Middle frontal gyrus (tissue), 1 donor: Measurements from ENCODE around the gene PLXDC1.
"Not testable (repeated sequence)": the region's sequence is repeated elsewhere in the genome, so short reads cannot be mapped to it uniquely, and the experiment has no call there.

Source experiments
- DNase-seq: peaks from one replicate; pipeline ENCODE4 v3.0.0-alpha.2; 2015; ENCODE audit warnings: low spot score; ENCODE audit errors: extremely low spot score

The PLXDC1 gene

GRCh38 chr17:39181303-39181702 is 29.9 kb upstream of the PLXDC1 start:
- DNase-seq, result no peak

- DNase-seq, result no peak
These were observed 27.1 kb upstream of the PLXDC1 start for GRCh38 chr17:39178536-39178935.

- DNase-seq, result no peak
These were observed 25.8 kb upstream of the PLXDC1 start for GRCh38 chr17:39177256-39177655.

GRCh38 chr17:39175695-39176093 is 24.3 kb upstream of the PLXDC1 start:
- DNase-seq, result no peak

GRCh38 chr17:39174920-39175694 is 23.7 kb upstream of the PLXDC1 start:
- peak; percentile 49 for DNase-seq

- no peak for DNase-seq
These were observed 22.3 kb upstream of the PLXDC1 start for GRCh38 chr17:39173526-39174274.

- DNase-seq, result no peak
These were observed 21.6 kb upstream of the PLXDC1 start for GRCh38 chr17:39173080-39173479.

GRCh38 chr17:39171933-39172332 is 20.5 kb upstream of the PLXDC1 start:
- DNase-seq, result no peak

GRCh38 chr17:39170558-39170957 is 19.1 kb upstream of the PLXDC1 start:
- DNase-seq, result no peak

- DNase-seq, result no peak
These were observed 18.7 kb upstream of the PLXDC1 start for GRCh38 chr17:39170109-39170508.

GRCh38 chr17:39169518-39169917 is 18.1 kb upstream of the PLXDC1 start:
- no peak for DNase-seq

- DNase-seq, result no peak
These were observed 17.7 kb upstream of the PLXDC1 start for GRCh38 chr17:39169101-39169500.

- not testable (repeated sequence) for DNase-seq
These were observed 17.1 kb upstream of the PLXDC1 start for GRCh38 chr17:39168503-39168902.

- no peak for DNase-seq
These were observed 16.0 kb upstream of the PLXDC1 start for GRCh38 chr17:39167476-39167875.

GRCh38 chr17:39166437-39167335 is 15.2 kb upstream of the PLXDC1 start:
- no peak for DNase-seq

- no peak for DNase-seq
These were observed 14.5 kb upstream of the PLXDC1 start, which contains the start of gene ARL5C for GRCh38 chr17:39165841-39166349. ARL5C (minus strand) TSS chr17:39166161; CDS start chr17:39165760, 401 bp downstream.

GRCh38 chr17:39165178-39165840 is 13.9 kb upstream of the PLXDC1 start:
- no peak for DNase-seq

GRCh38 chr17:39164675-39165143 is 13.3 kb upstream of the PLXDC1 start:
- DNase-seq, result no peak

- no peak for DNase-seq
These were observed 10.5 kb upstream of the PLXDC1 start for GRCh38 chr17:39161962-39162361.

GRCh38 chr17:39158623-39159022 is 7.2 kb upstream of the PLXDC1 start:
- DNase-seq, result no peak

GRCh38 chr17:39156491-39156890 is 5.1 kb upstream of the PLXDC1 start:
- no peak for DNase-seq
